ENCODE results near the gene ECHS1.

The ECHS1 gene

GRCh38 chr10:133364645-133365431, 8.3 kb downstream of the ECHS1 start:
- TF ChIP-seq RAD21 (IDR thresholded peaks at IDR 0.05; ENCODE audit: low read depth) = no peak
- TF ChIP-seq ZBTB7A (IDR thresholded peaks at IDR 0.05; ENCODE audit: low read depth) = no peak
- no peak for TF ChIP-seq EP300 (IDR thresholded peaks at IDR 0.05; ENCODE audit: borderline replicate concordance)

DNA sequence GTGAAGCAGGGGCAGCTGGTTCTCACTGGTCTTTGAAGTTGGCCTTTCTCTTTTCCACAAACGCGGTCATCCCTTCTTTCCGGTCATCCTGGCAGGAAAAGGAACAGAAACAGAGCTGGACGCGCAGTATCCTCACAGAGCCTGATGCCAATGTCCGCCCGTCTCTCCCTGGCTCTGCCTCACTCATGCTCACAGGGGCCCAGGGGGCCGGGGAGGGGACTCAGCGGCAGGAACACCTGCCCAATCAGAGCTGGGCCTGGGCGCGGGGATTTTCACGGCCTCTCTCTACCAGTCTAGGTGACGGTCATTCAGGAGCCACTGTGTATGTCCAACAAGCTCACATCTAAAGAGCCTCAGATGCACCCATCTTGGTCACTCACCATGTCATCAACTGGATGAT, 10.3 kb downstream of the ECHS1 start:
- TF ChIP-seq, protein P1, sequence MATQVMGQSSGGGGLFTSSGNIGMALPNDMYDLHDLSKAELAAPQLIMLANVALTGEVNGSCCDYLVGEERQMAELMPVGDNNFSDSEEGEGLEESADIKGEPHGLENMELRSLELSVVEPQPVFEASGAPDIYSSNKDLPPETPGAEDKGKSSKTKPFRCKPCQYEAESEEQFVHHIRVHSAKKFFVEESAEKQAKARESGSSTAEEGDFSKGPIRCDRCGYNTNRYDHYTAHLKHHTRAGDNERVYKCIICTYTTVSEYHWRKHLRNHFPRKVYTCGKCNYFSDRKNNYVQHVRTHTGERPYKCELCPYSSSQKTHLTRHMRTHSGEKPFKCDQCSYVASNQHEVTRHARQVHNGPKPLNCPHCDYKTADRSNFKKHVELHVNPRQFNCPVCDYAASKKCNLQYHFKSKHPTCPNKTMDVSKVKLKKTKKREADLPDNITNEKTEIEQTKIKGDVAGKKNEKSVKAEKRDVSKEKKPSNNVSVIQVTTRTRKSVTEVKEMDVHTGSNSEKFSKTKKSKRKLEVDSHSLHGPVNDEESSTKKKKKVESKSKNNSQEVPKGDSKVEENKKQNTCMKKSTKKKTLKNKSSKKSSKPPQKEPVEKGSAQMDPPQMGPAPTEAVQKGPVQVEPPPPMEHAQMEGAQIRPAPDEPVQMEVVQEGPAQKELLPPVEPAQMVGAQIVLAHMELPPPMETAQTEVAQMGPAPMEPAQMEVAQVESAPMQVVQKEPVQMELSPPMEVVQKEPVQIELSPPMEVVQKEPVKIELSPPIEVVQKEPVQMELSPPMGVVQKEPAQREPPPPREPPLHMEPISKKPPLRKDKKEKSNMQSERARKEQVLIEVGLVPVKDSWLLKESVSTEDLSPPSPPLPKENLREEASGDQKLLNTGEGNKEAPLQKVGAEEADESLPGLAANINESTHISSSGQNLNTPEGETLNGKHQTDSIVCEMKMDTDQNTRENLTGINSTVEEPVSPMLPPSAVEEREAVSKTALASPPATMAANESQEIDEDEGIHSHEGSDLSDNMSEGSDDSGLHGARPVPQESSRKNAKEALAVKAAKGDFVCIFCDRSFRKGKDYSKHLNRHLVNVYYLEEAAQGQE (IDR thresholded peaks at IDR 0.05; ENCODE audit: low read depth) = no peak
- no peak for TF ChIP-seq CEBPB (IDR thresholded peaks at IDR 0.05)
- TF ChIP-seq, protein P2, sequence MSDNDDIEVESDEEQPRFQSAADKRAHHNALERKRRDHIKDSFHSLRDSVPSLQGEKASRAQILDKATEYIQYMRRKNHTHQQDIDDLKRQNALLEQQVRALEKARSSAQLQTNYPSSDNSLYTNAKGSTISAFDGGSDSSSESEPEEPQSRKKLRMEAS (IDR thresholded peaks at IDR 0.05) = no peak
- TF ChIP-seq TAF1 (IDR thresholded peaks at IDR 0.05; ENCODE audit: low read depth) = no peak
- no peak for TF ChIP-seq FOXM1 (IDR thresholded peaks at IDR 0.05; ENCODE audit: borderline replicate concordance, low read depth)
- no peak for TF ChIP-seq RAD21 (IDR thresholded peaks at IDR 0.05; ENCODE audit: low read depth)
- no peak for TF ChIP-seq TCF12 (IDR thresholded peaks at IDR 0.05; ENCODE audit: low read depth)
- TF ChIP-seq ZBTB7A (IDR thresholded peaks at IDR 0.05; ENCODE audit: low read depth) = no peak
- TF ChIP-seq TEAD4 (IDR thresholded peaks at IDR 0.05) = no peak
- TF ChIP-seq YY1 (IDR thresholded peaks at IDR 0.05; ENCODE audit: low read depth) = no peak
- TF ChIP-seq USF1 (IDR thresholded peaks at IDR 0.05) = no peak
- no peak for TF ChIP-seq CREB1 (IDR thresholded peaks at IDR 0.05; ENCODE audit: low read depth)
- no peak for TF ChIP-seq NFIC (IDR thresholded peaks at IDR 0.05)

DNA sequence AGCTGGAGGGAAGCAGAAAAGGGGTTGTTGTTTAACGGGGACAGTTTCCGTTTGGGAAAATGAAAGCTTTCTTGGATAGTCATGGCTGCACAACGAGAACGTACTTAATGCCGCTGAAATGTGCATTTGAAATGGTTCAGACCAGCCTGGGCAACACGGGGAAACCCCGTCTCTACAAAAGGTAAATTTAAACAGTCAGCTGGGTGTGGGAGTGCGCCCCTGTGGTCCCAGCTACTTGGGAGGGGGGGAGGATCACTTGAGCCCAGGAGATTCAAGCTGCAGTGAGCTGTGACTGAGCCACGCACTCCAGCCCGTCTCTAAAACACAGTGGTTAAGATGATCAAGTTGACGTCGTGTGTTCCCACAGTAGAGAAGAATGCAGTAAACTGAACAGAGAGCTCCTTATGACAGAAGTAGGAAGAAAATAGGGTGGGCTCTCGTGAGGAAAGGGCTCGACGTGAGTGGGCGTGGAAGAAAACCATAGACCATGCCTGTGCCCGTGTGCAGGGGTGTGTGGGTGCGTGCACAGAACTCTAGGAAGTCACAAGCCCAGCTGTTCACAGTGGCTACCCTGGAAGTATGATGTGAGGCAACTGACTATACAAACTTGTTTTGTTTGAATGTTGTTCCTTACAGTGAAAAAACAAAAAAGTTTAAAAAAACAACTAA, 11.2 kb downstream of the ECHS1 start:
- no peak for TF ChIP-seq TCF12 (IDR thresholded peaks at IDR 0.05; ENCODE audit: low read depth)
- no peak for TF ChIP-seq YY1 (IDR thresholded peaks at IDR 0.05; ENCODE audit: low read depth)
- TF ChIP-seq, protein P2 (IDR thresholded peaks at IDR 0.05) = no peak
- no peak for TF ChIP-seq USF1 (IDR thresholded peaks at IDR 0.05)
- TF ChIP-seq EGR1 (IDR thresholded peaks at IDR 0.05) = no peak
- TF ChIP-seq CEBPB (IDR thresholded peaks at IDR 0.05) = no peak

DNA sequence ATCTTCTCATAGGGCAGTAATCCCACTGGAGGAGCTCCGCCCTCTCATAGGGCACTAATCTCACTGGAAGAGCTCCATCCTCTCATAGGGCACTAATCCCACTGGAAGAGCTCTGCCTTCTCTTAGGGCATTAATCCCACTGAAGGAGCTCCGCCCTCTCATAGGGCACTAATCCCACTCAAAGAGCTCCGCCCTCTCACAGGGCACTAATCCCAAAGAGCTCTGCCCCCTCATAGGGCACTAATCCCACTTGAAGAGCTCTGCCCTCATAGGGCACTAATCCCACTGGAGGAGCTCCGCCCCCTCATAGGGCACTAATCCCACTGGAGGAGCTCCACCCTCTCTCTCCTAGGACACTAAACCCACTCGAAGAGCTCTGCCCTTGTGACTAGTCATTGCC, 11.9 kb downstream of the ECHS1 start:
- no peak for TF ChIP-seq FOXM1 (IDR thresholded peaks at IDR 0.05; ENCODE audit: borderline replicate concordance, low read depth)
- no peak for TF ChIP-seq ZBTB7A (IDR thresholded peaks at IDR 0.05; ENCODE audit: low read depth)
- TF ChIP-seq YY1 (IDR thresholded peaks at IDR 0.05; ENCODE audit: low read depth) = no peak
- no peak for TF ChIP-seq CEBPB (IDR thresholded peaks at IDR 0.05)
- TF ChIP-seq, protein P1 (IDR thresholded peaks at IDR 0.05; ENCODE audit: low read depth) = no peak
- no peak for TF ChIP-seq TAF1 (IDR thresholded peaks at IDR 0.05; ENCODE audit: low read depth)
- no peak for TF ChIP-seq EP300 (IDR thresholded peaks at IDR 0.05; ENCODE audit: borderline replicate concordance)
- TF ChIP-seq TEAD4 (IDR thresholded peaks at IDR 0.05) = no peak
- TF ChIP-seq EGR1 (IDR thresholded peaks at IDR 0.05) = no peak
- TF ChIP-seq RAD21 (IDR thresholded peaks at IDR 0.05; ENCODE audit: low read depth) = no peak

GRCh38 chr10:133359972-133360610, 13.1 kb downstream of the ECHS1 start:
- TF ChIP-seq YY1 (IDR thresholded peaks at IDR 0.05; ENCODE audit: low read depth) (no peak), EGR1 (IDR thresholded peaks at IDR 0.05) (no peak), RAD21 (IDR thresholded peaks at IDR 0.05; ENCODE audit: low read depth) (no peak), TCF12 (IDR thresholded peaks at IDR 0.05; ENCODE audit: low read depth) (no peak), USF1 (IDR thresholded peaks at IDR 0.05) (no peak), TEAD4 (IDR thresholded peaks at IDR 0.05) (no peak), TAF1 (IDR thresholded peaks at IDR 0.05; ENCODE audit: low read depth) (no peak), EP300 (IDR thresholded peaks at IDR 0.05; ENCODE audit: borderline replicate concordance) (no peak), FOXM1 (IDR thresholded peaks at IDR 0.05; ENCODE audit: borderline replicate concordance, low read depth) (no peak), ZBTB7A (IDR thresholded peaks at IDR 0.05; ENCODE audit: low read depth) (no peak)
- TF ChIP-seq, protein P2 (IDR thresholded peaks at IDR 0.05) = no peak
- TF ChIP-seq, protein P1 (IDR thresholded peaks at IDR 0.05; ENCODE audit: low read depth) = no peak
